H1 (cell line): ENCODE measurements around the gene GJA5. TPM values are rescaled to one million over a fixed set of nuclear protein-coding genes. Genes with fewer than 3 reads are reported as not detected.

Source experiments
- CHD2 ChIP-seq: IDR thresholded peaks from 2 replicates; pipeline ENCODE4 v1.6.1; 2012; ENCODE audit warnings: low read length, improper control_type of control experiment
- CHD7 ChIP-seq: fragments of 300-600 bp; sonication (generic); IDR thresholded peaks from 2 replicates; pipeline ENCODE4 v1.7.1; 2012; ENCODE audit warnings: low read length, moderate library complexity, mild to moderate bottlenecking, inconsistent platforms; ENCODE audit not compliant: insufficient replicate concordance
- KDM5A ChIP-seq: fragments of 200-600 bp; IDR thresholded peaks from 2 replicates; pipeline ENCODE4 v1.7.1; 2012; ENCODE audit warnings: mild to moderate bottlenecking, low read length, inconsistent platforms, mixed read lengths
- NANOG ChIP-seq: IDR thresholded peaks from 2 replicates; pipeline ENCODE4 v1.6.1; 2011; ENCODE audit warnings: low read length, low read depth, mild to moderate bottlenecking, inconsistent platforms; ENCODE audit not compliant: insufficient read depth, poor library complexity, severe bottlenecking
- RXRA ChIP-seq: IDR thresholded peaks from 2 replicates; pipeline ENCODE4 v1.6.1; 2011; ENCODE audit warnings: low read depth, mild to moderate bottlenecking, low read length, moderate library complexity; ENCODE audit not compliant: insufficient read depth
- SIX5 ChIP-seq: IDR thresholded peaks from 2 replicates; pipeline ENCODE4 v1.6.1; 2011; ENCODE audit warnings: mild to moderate bottlenecking, low read depth, low read length
- TAF1 ChIP-seq: IDR thresholded peaks from 2 replicates; pipeline ENCODE4 v1.6.1; 2011; ENCODE audit warnings: mild to moderate bottlenecking, low read depth, low read length
- polyA plus RNA-seq, 7 experiments: library from polyadenylated mRNA; depleted of rRNA in 3 of 7; stranded (reverse) in 5 of 7; unstranded in 2 of 7; fragments of >200 nt in 5 of 7; fragments of 200-250 nt in 2 of 7; gene quantifications; 1 replicate in 5 of 7; 2 replicates in 1 of 7; 4 replicates in 1 of 7; pipeline versions ENCODE4 v1.2.1 to v1.2.3, GENCODE V29; 2011 to 2013; ENCODE audit warnings: missing spikeins in 2 of 7, mixed read lengths in 2 of 7
- total RNA-seq: library from RNA; stranded (reverse); fragmentation: NEBNext Ultra II Directional; extraction: Animal tissue kit (Norgen Biotek cat#: 25700); gene quantifications from 2 replicates; pipeline ENCODE4 v1.2.1, GENCODE V29; 2021
- TF ChIP-seq, protein P1 (sequence below): IDR thresholded peaks from 2 replicates; pipeline ENCODE4 v1.6.1; 2011; ENCODE audit warnings: low read depth, mild to moderate bottlenecking, low read length; ENCODE audit not compliant: insufficient read depth
- TF ChIP-seq, protein P2 (sequence below): IDR thresholded peaks from 2 replicates; pipeline ENCODE4 v1.6.1; 2012; ENCODE audit warnings: low read length, inconsistent platforms

Gene GJA5
- total and polyA plus RNA-seq, 2 of the 8 experiments (the other 6 are each of a cell fraction or from before 2014, with no cell fraction given) = 1.2 to 2.7 TPM

DNA sequence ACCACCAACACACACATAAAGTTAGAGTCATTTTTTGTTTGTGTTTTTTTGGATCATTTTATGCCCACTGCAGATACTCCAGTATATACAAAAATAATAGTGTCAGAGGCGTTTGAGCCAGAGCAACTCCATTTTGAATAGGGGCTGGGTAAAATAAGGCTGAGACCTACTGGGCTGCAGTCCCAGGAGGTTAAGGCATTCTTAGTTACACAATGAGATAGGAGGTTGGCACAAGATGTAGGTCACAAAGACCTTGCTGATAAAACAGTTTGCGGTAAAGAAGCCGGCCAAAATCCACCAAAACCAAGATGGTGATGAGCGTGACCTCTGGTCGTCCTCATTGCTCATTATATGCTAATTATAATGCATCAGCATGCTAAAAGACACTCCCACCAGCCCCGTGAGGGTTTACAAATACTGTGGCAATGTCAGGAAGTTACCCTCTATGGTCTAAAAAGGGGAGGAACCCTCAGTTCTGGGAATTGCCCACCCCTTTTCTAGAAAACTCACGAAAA lies 40.6 kb downstream of the GJA5 start (continued):
- TF ChIP-seq CHD7 = no peak
- TF ChIP-seq, protein P1, sequence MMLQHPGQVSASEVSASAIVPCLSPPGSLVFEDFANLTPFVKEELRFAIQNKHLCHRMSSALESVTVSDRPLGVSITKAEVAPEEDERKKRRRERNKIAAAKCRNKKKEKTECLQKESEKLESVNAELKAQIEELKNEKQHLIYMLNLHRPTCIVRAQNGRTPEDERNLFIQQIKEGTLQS = no peak
- TF ChIP-seq TAF1 = no peak
- TF ChIP-seq NANOG = no peak
- no peak for TF ChIP-seq RXRA
- no peak for TF ChIP-seq SIX5
- TF ChIP-seq, protein P2, sequence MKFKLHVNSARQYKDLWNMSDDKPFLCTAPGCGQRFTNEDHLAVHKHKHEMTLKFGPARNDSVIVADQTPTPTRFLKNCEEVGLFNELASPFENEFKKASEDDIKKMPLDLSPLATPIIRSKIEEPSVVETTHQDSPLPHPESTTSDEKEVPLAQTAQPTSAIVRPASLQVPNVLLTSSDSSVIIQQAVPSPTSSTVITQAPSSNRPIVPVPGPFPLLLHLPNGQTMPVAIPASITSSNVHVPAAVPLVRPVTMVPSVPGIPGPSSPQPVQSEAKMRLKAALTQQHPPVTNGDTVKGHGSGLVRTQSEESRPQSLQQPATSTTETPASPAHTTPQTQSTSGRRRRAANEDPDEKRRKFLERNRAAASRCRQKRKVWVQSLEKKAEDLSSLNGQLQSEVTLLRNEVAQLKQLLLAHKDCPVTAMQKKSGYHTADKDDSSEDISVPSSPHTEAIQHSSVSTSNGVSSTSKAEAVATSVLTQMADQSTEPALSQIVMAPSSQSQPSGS = no peak
- no peak for TF ChIP-seq CHD2
- TF ChIP-seq KDM5A = no peak
